ENCODE measurements around the gene TAL2.

DNA sequence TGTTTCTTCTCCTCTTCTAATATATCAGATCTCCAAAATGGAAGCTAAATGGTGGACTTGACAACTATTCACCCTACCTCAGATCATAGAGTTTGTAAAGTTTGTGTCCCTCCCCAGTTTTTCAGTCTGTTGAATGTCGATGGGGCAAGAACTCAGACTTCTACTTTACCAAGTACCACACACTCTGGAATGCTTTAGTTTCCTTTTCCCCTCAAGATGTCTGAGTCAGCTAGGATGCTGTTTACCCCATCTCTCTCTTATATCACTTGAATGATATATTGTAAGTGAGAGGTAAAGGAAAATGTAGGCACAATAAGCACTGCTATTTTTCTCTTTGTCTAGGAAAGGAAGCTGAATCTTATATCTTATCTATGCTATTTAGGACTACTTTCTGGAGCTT is 25.9 kb upstream of the TAL2 start:
- no peak for TF ChIP-seq CTCF (IDR thresholded peaks at IDR 0.05; ENCODE audit: extremely low read depth in 1 of 2, insufficient read depth in 1 of 2, low read depth in 1 of 2, low read length in 2 of 2)
- TF ChIP-seq POLR2AphosphoS5 (IDR thresholded peaks at IDR 0.05; ENCODE audit: insufficient read depth, low read depth, low read length), result no peak
